ENCODE measurements around the gene SLC49A3. TPM values are rescaled to one million over a fixed set of nuclear protein-coding genes. Genes with fewer than 3 reads are reported as not detected.

Gene SLC49A3
- total and polyA plus RNA-seq, 7 donors: 1.6 to 3.7 (median 3.0) TPM

DNA sequence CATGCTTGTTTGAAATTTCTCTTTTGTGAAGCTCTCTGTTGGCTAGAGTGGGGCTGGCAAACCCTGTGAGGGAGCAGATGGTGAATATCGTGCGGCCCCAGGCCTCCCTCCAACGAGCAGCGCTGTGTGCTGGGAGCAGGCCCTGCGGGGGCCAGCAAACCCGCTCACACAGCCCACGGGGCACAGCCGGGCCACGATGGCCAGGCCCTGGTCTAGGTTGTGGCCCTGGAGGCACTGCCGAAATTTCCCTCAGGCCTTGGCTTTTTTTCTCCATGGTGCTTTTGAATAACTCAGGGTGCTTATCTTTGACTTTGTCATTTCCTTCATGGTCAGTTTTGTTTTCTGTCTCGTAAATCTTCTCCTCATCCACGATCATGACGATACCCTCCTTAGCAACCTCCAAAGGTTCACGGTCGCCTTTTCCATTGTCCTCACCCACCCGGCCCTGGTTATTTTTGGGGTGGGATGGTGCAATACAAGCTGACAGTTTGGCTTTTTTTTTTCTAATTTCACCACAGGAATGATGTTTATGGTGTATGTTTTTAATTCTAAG is 37.4 kb upstream of the SLC49A3 start:
- H3K4me3 ChIP-seq: no peak overlapping the region
- DNase-seq (no peak), ATAC-seq (peak in 3 of 4 donors; percentile 22 to 33 (median 31))
- intact Hi-C loops (cut with DNase I): no loop called here
- no peaks in the 10 kb centered on the region for H3K27me3 ChIP-seq (ENCODE audit: insufficient read depth in 3 of 3, low read length in 2 of 3)
- H3K9me3 ChIP-seq: no peaks in the 10 kb centered on the region
- no peak overlapping the region for H3K27ac ChIP-seq
- H3K4me1 ChIP-seq: no peaks in the 10 kb centered on the region
- 40 to 56% (median 45%) methylated on average over 16 of the region's 16 CpGs for WGBS, 3 donors
- no peaks in the 10 kb centered on the region for H3K36me3 ChIP-seq (ENCODE audit: insufficient read depth in 1 of 2, low read depth in 1 of 2)
- TF ChIP-seq, protein P1, sequence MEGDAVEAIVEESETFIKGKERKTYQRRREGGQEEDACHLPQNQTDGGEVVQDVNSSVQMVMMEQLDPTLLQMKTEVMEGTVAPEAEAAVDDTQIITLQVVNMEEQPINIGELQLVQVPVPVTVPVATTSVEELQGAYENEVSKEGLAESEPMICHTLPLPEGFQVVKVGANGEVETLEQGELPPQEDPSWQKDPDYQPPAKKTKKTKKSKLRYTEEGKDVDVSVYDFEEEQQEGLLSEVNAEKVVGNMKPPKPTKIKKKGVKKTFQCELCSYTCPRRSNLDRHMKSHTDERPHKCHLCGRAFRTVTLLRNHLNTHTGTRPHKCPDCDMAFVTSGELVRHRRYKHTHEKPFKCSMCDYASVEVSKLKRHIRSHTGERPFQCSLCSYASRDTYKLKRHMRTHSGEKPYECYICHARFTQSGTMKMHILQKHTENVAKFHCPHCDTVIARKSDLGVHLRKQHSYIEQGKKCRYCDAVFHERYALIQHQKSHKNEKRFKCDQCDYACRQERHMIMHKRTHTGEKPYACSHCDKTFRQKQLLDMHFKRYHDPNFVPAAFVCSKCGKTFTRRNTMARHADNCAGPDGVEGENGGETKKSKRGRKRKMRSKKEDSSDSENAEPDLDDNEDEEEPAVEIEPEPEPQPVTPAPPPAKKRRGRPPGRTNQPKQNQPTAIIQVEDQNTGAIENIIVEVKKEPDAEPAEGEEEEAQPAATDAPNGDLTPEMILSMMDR (IDR thresholded peaks at IDR 0.05): no peak

DNA sequence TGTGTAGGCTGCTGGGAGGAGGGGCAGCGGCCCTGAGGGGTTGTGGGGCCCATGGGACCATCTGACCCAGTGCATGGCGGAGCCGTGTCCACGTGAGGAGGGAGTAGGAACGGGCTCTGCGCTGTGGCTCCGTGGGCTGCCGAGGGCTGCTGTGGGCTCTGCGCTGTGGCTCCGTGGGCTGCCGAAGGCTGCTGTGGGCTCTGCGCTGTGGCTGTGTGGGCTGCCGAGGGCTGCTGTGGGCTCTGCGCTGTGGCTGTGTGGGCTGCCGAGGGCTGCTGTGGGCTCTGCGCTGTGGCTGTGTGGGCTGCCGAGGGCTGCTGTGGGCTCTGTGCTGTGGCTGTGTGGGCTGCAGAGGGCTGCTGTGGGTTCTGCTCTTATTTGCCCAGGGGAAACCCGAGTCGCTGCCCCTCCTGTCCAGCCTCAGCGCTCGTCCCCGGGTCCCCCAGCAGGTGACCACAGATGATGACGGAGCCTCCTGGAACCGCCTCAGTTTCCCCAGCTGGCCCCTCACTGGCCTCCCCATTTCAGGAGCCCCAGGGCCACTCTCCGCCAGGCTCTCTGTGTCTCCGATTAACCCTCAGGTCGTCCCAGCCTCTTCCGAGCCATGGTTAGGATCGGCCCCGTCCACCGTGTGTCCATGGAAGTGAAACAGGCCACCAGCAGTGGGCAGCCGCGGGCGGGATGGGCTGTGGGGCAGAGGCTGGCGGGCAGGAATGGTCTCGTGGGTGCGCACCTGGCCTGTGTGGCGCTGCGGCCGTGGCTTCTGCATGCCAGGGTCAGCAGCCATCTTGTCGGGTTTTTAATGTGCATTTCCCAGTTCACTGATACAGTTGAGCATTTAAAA is 36.7 kb upstream of the SLC49A3 start:
- H3K9me3 ChIP-seq: no peaks in the 10 kb centered on the region
- no peak for DNase-seq
- no peaks in the 10 kb centered on the region for H3K4me1 ChIP-seq
- peak; percentile 26 to 65 (median 58) for ATAC-seq
- 74 to 82% (median 77%) methylated on average over 37 to 41 of the region's 41 CpGs for WGBS, 3 donors
- H3K27me3 ChIP-seq (ENCODE audit: insufficient read depth in 3 of 3, low read length in 2 of 3): no peaks in the 10 kb centered on the region
- TF ChIP-seq, protein P1 (IDR thresholded peaks at IDR 0.05): peak; percentile 19
- no peak overlapping the region for H3K27ac ChIP-seq
- intact Hi-C loops (cut with DNase I): no loop called here
- no peak overlapping the region for H3K4me3 ChIP-seq
- no peaks in the 10 kb centered on the region for H3K36me3 ChIP-seq (ENCODE audit: insufficient read depth in 1 of 2, low read depth in 1 of 2)

DNA sequence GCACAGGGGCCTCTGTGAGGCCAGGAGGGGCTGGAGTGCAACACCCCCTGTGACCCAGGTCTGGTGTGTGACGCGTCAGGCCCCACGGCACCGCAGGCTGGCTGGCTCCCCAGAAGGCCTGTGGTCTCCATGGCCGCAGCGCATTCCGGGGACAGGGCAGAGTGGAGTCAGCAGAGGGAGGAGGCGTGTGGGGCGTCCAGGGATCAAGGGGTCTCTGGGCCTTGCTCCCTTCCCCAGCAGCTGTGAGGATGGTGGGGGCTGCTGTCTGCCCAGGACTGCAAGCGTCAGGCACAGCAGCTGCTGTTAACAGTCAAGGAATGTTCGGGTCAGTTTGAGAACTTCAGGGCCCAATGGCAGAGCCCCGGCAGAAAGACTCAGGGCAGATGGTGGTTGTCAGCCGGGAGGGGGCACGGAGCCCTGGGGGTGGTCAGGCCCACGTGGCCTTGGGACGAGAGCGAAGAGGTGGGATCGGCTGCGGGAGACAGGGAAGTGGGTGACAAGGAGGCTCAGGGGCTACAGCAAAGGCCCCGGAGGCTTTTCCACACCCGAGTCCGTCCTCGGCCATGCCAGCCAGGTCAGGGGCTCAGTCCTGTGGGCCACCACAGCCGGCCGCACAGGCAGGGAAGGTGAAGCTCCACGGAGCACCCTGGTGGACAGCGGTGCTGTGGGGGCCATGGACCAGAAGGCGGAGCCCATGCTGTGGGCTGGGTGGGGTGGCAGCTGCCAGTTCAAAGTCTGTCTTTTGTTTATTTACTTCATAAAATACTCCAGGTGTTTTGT is 35.0 kb upstream of the SLC49A3 start:
- Histone ChIP-seq H3K4me3 (no peak overlapping the region), H3K27ac (no peak overlapping the region), H3K4me1 (no peaks in the 10 kb centered on the region), H3K9me3 (no peaks in the 10 kb centered on the region), H3K36me3 (ENCODE audit: insufficient read depth in 1 of 2, low read depth in 1 of 2) (no peaks in the 10 kb centered on the region), H3K27me3 (ENCODE audit: insufficient read depth in 3 of 3, low read length in 2 of 3) (no peaks in the 10 kb centered on the region)
- intact Hi-C loops (cut with DNase I): no loop called here
- TF ChIP-seq, protein P1 (IDR thresholded peaks at IDR 0.05): no peak
- 65 to 75% (median 65%) methylated on average over 27 to 28 of the region's 28 CpGs for WGBS, 3 donors
- DNase-seq: no peak
- ATAC-seq: peak in 3 of 4 donors; percentile 11 to 23 (median 15)

DNA sequence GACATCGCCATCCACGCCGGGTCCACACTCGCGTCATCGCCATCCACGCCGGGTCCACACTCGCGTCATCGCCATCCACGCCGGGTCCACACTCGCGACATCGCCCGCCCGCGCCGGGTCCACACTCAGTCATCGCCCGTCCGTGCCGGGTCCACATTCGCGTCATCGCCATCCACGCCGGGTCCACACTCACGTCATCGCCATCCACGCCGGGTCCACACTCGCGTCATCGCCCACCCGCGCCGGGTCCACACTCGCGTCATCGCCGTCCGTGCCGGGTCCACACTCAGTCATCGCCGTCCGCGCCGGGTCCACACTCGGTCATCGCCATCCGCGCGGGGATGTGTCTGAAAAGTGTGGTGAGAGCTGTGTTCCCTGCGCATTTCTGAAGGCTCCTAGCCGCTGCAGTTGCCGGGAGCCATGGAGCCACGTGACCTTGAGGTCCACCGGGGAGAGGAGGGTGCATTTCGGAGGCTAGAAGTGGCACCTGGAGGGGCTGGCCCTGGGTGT is 34.0 kb upstream of the SLC49A3 start:
- no peak for DNase-seq
- no peaks in the 10 kb centered on the region for H3K36me3 ChIP-seq (ENCODE audit: insufficient read depth in 1 of 2, low read depth in 1 of 2)
- H3K27ac ChIP-seq: no peak overlapping the region
- TF ChIP-seq, protein P1 (IDR thresholded peaks at IDR 0.05): no peak
- 96 to 97% (median 96%) methylated on average over 59 to 61 of the region's 61 CpGs for WGBS, 3 donors
- no peak overlapping the region for H3K4me3 ChIP-seq
- H3K4me1 ChIP-seq: no peaks in the 10 kb centered on the region
- no peak for ATAC-seq
- intact Hi-C loops (cut with DNase I): no loop called here
- no peaks in the 10 kb centered on the region for H3K9me3 ChIP-seq
- H3K27me3 ChIP-seq (ENCODE audit: insufficient read depth in 3 of 3, low read length in 2 of 3): no peaks in the 10 kb centered on the region
